Neural crest cell (in vitro differentiated cells): ENCODE results near the gene CYSLTR2. TPM values are rescaled to one million over a fixed set of nuclear protein-coding genes. Genes with fewer than 3 reads are reported as not detected.
"Not testable (repeated sequence)": the region's sequence is repeated elsewhere in the genome, so short reads cannot be mapped to it uniquely, and the experiment has no call there.

Source experiments
- DNase-seq: peaks from one replicate; pipeline ENCODE4 v3.0.0; 2021; ENCODE audit warnings: low read depth, mixed read lengths, low spot score
- H3K27ac Mint-ChIP-seq: one replicate; pipeline ENCODE4 v1.8.0; 2021; ENCODE audit warnings: mild to moderate bottlenecking, mixed read lengths; ENCODE audit not compliant: unreplicated experiment
- H3K27me3 Mint-ChIP-seq: 2 replicates; pipeline ENCODE4 v1.8.0; 2021; ENCODE audit warnings: low read depth, mild to moderate bottlenecking, mixed read lengths
- H3K36me3 Mint-ChIP-seq: 2 replicates; pipeline ENCODE4 v1.8.0; 2021; ENCODE audit warnings: low read depth, mild to moderate bottlenecking, mixed read lengths
- H3K4me1 Mint-ChIP-seq: 2 replicates; pipeline ENCODE4 v1.8.0; 2021; ENCODE audit warnings: mixed read lengths
- H3K4me3 Mint-ChIP-seq: one replicate; pipeline ENCODE4 v1.8.0; 2021; ENCODE audit warnings: mild to moderate bottlenecking, mixed read lengths
- H3K9me3 Mint-ChIP-seq: 2 replicates; pipeline ENCODE4 v1.8.0; 2021; ENCODE audit warnings: mixed read lengths
- CTCF ChIP-seq: fragments of 200-600 bp; sonication (generic); conservative IDR thresholded peaks from 2 replicates; pipeline ENCODE4 v1.5.0; 2021; ENCODE audit warnings: antibody characterized with exemption, mild to moderate bottlenecking
- total RNA-seq: library from RNA; stranded (reverse); gene quantifications from 2 replicates; pipeline ENCODE4 v1.2.1, GENCODE V29; 2021

CYSLTR2 gene
- total RNA-seq, 1 donor from 2014 or later: not detected

- Mint-ChIP-seq H3K4me1 (peaks cover 7% of the 10 kb centered on the region), H3K27me3 (no peaks in the 10 kb centered on the region), H3K27ac (no peak overlapping the region), H3K36me3 (peaks cover 3% of the 10 kb centered on the region), H3K4me3 (no peak overlapping the region), H3K9me3 (peaks cover 8% of the 10 kb centered on the region)
- no peak for DNase-seq
- no peak for TF ChIP-seq CTCF
These were observed 6.8 kb downstream of the CYSLTR2 start for GRCh38 chr13:48660361-48661076.

- TF ChIP-seq CTCF: no peak
- Mint-ChIP-seq H3K9me3 (peaks cover 13% of the 10 kb centered on the region), H3K4me1 (peaks cover 7% of the 10 kb centered on the region), H3K27me3 (no peaks in the 10 kb centered on the region), H3K4me3 (no peak overlapping the region), H3K27ac (no peak overlapping the region), H3K36me3 (peaks cover 4% of the 10 kb centered on the region)
- no peak for DNase-seq
These were observed 7.4 kb downstream of the CYSLTR2 start for GRCh38 chr13:48661107-48661506.

GRCh38 chr13:48662226-48662625, 8.5 kb downstream of the CYSLTR2 start:
- H3K27me3 Mint-ChIP-seq: no peaks in the 10 kb centered on the region
- peaks cover 4% of the 10 kb centered on the region for H3K36me3 Mint-ChIP-seq
- H3K9me3 Mint-ChIP-seq: peaks cover 23% of the 10 kb centered on the region
- TF ChIP-seq CTCF: no peak
- H3K4me1 Mint-ChIP-seq: peaks cover 2% of the 10 kb centered on the region
- no peak overlapping the region for H3K4me3 Mint-ChIP-seq
- no peak overlapping the region for H3K27ac Mint-ChIP-seq
- DNase-seq: no peak

GRCh38 chr13:48667136-48667535, 13.4 kb downstream of the CYSLTR2 start:
- Mint-ChIP-seq H3K27me3 (no peaks in the 10 kb centered on the region), H3K27ac (no peak overlapping the region), H3K36me3 (peaks cover 19% of the 10 kb centered on the region), H3K4me1 (no peaks in the 10 kb centered on the region), H3K9me3 (peaks cover 38% of the 10 kb centered on the region), H3K4me3 (no peak overlapping the region)
- TF ChIP-seq CTCF: no peak
- no peak for DNase-seq

- not testable (repeated sequence) for H3K4me1 Mint-ChIP-seq, DNase-seq, H3K27ac Mint-ChIP-seq, H3K4me3 Mint-ChIP-seq, H3K27me3 Mint-ChIP-seq
- Mint-ChIP-seq H3K9me3 (peaks cover 24% of the 10 kb centered on the region), H3K36me3 (peaks cover 21% of the 10 kb centered on the region)
These were observed 17.7 kb downstream of the CYSLTR2 start for GRCh38 chr13:48671421-48671820.

GRCh38 chr13:48675247-48675646, 21.5 kb downstream of the CYSLTR2 start:
- Mint-ChIP-seq H3K27ac (no peak overlapping the region), H3K4me3 (no peak overlapping the region), H3K9me3 (peaks cover 13% of the 10 kb centered on the region), H3K36me3 (peaks cover 16% of the 10 kb centered on the region), H3K4me1 (peaks cover 4% of the 10 kb centered on the region), H3K27me3 (no peaks in the 10 kb centered on the region)
- no peak for DNase-seq
- no peak for TF ChIP-seq CTCF
